GM19324 (cell line): ENCODE data around the gene BAMBI.

Experiments
- ATAC-seq: cut with Tn5 transposase; IDR thresholded peaks from one replicate; pipeline ENCODE4 v1.9.1; 2021; ENCODE audit warnings: mild to moderate bottlenecking, moderate library complexity; ENCODE audit not compliant: unreplicated experiment, low FRiP score

The BAMBI gene

DNA sequence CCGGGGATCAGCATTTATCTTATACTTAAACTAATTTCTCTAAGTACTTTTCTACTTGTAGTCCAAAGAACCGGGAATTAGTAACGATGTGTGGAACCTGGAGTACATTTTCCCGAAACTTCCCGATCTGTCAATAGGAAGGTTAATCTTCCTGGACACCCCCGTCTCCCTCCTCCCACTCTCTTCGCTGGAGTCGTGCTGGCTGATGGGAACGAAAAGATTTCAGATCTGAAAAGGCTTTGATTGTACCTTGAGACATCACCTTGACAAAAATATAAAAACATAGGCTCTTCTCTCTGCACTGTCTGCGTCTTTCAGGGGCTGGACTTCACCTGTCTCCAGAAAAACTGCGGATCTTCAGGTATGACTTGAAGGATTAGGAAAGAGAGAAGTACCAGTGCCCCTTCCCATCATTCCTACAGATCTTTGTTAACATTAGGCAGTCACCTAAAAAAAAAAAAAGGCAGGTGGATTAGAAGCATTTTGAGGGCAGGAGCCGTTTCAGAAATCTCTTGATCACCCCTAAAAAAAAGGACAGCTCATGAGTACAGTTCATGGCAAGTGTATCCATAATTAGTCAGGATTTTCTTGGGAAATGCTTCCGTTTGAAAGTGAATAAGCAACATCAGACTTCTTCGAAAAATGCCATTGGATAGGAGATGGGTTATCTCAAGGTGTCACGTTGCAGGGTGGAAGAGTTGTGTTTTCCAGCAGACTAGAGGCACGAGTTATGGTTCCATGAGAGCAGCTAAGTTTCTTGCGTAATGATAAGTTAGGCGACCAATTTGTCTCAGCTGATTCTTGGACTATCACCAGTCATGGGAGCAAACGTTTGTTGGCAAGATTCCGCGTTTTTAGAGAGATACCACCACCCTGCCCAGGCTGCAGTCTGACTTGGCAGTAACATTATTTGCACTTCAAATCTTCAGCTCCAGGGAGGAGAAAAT lies 7.8 kb upstream of the BAMBI start:
- no peak for ATAC-seq

DNA sequence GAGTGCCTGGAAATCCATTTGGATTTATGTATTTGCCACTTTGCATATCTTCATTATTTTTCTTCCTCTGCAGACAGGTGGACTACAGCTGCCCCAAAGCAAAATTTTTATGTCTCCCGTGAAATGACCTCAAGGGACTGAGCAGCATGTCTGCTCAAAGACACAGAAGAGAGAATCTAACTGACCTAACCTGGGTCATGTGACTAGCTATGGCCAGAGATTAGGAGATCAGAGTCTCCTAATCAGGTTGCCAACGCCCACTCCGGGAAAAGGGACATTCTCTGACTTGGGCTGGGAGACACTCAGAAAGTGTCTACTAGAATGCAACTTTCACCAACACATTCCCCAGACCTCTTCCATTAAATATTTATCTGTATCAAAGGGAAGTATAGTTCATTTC lies 2.5 kb upstream of the BAMBI start:
- no peak for ATAC-seq

DNA sequence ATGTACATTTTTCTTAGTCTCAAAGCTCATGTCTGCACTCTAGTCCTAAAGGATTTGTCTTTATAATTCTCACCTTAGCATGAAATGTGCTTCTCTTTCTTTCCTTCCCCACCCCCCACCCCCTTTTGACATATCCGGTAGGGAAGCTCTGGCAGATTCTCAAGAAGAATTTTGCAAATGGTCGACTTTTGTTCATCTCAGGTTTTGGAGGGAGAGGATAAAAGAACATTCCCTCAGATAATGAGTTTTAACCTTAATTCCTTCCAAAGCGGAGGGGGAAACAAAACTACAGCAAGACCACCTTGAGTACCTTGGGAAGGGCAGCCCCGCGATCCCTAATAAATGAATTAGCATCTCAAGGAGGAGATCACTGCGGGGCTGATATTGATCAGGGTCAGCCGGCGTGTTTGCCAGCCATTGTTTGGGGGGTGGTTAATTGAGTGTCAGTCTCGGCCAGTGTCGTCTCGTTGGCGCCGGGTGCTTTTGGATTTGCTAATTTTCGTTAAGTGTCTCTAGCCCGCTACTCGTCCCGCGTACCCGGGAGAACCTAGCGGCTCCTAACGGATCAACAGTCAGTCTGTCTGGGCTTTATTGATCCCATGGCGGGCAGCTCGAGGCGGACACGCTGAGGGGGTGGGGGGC lies 874 bp upstream of the BAMBI start:
- no peak for ATAC-seq

DNA sequence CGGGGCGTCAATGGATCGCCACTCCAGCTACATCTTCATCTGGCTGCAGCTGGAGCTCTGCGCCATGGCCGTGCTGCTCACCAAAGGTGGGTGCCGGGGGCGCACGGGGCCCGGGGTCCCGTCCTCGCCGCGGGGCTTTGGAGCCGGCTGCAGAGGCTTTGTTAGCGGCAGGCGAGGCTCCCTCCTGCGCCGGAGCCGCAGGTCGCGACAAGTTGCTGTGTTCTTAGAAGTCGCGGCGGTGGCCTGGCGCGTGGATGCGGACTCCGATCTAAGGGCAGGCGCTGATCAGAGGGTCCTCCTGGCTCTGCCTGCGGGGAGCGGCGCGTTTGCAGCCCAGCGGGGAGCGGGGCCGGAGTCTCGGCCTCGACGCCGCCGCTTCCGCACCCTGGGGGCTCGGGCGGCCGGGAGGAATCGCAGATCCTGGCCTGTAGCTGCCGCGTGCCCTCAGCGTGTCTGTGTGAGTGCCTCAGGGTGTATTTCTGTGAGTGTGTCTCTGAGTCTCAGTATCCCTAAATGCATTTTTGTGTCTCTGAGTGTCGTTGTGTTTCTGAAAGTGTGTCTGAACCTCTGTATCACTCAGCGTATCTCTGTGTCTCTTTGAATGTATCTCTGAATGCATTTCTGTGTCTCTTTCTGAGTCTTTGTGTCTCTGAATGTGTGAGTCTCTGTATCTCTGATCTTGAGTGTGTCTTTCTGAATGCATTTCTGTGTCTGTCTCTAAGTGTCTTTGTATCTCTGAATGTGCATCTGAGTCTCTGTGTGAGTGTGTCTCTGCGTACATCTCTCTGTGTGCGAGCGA lies 766 bp downstream of the BAMBI start:
- ATAC-seq = peak; percentile 19

DNA sequence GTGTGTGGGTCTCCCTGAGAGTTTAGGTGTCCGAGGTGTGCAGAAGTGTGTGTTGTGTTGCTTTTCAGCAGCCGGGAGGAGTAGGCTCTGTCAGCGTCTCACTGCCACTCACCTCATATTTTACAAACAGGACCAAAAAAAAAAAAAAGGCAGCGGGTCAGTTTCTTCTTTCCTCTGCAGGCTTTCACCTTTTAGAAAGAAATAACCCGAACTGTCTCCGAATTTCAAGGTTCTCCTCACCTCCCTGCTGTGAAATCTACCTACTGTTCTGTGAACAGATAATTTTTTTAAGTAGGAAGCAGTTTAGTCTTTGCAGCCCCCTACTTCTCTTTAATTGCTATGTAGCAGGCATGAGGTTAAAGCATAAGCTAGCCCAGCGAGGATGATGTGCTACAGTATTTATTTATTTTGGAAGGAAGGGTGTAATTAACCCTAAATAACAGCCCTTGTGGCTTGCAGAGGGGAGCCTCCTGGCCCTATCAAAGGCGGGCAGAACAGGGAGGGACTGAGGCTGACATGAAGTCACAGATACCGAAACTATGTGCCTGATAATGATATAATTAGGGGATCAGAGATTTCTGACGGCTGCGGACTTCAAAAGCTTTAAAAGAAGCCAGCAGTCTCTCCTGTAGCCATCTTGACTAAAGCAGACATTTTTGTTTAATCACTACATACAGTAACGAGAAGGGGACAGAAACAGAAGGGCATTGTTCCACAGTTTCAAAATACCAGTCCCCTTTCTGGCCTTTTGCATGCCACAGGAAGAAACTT lies 1.6 kb downstream of the BAMBI start:
- ATAC-seq = no peak

DNA sequence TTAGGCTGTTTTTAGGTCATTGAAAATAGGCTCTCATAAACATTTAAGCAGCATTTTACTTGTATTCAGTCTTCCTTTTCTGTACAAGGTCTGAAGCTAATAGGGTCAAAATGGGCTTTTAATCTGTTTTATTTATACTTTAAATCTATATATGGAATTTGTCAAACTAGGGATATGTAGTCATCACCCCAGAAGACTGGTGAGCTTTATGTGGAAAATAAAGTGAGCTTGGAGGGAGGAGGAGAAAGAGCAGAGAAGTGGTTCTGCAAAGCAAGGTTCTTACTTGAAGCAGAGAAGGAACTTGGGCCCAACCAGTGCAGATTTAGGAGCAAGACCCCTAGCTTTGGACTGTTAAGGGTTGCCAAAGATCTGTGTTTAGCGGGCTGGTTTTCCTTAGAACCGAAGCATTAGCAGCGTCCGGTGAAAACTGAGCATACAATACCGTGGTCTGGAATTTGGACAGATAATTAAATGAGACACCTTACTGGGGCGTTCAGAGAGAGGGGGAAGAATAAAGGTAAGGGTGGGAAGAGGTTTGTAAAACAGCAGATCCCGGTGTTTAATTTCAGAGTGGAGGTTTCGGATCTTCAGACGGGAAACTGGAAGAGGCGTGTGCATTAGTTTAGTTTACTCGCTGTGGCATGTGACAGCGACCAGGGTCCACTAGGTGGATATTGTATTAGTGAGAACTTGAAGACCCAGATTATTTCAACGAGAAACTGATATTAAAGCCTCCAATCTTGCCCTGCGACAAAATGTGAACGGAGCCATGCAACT lies 2.4 kb downstream of the BAMBI start:
- ATAC-seq = no peak

DNA sequence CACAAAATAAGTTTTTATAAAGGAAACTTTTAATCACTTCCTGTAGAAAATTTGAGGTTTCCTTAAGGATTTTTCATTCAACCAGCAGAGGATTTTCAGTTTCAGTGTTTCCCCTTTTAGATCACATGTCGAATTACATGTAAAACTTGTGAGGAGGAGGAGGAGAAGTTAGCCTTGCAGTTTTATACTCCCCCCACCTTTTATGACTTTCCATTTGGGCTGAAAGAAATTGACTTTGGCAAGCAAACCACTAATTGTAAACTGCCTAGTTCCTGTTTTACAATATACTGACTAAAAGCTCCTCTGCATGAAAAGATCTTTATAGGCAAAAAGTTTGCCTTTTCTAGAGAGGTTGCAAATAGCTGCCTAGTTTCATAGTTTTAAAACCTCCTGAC lies 3.0 kb downstream of the BAMBI start:
- no peak for ATAC-seq

DNA sequence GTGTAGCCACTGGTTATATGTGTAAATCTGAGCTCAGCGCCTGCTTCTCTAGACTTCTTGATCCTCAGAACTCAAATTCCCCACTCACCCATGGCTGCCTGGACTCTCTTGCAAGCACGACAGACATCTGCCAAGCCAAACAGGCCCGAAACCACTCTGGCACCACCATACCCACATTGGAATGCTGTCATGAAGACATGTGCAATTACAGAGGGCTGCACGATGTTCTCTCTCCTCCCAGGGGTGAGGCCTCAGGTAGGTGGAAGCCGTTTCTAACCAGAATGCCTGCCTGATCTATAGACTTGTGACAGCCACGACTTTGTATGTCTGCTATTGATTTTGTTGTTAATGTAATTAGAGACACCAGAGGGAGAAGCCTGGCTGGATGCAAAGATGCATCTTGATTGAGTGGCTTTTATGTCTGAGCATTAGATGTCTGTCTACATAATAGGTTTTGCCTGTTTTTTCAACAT lies 4.0 kb downstream of the BAMBI start:
- no peak for ATAC-seq

DNA sequence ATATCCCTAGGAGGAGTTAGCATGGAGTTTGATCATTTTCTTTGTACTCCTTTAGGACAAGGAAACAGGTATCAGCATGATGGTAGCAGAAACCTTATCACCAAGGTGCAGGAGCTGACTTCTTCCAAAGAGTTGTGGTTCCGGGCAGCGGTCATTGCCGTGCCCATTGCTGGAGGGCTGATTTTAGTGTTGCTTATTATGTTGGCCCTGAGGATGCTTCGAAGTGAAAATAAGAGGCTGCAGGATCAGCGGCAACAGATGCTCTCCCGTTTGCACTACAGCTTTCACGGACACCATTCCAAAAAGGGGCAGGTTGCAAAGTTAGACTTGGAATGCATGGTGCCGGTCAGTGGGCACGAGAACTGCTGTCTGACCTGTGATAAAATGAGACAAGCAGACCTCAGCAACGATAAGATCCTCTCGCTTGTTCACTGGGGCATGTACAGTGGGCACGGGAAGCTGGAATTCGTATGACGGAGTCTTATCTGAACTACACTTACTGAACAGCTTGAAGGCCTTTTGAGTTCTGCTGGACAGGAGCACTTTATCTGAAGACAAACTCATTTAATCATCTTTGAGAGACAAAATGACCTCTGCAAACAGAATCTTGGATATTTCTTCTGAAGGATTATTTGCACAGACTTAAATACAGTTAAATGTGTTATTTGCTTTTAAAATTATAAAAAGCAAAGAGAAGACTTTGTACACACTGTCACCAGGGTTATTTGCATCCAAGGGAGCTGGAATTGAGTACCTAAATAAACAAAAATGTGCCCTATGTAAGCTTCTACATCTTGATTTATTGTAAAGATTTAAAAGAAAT lies 4.8 kb downstream of the BAMBI start:
- ATAC-seq = no peak

DNA sequence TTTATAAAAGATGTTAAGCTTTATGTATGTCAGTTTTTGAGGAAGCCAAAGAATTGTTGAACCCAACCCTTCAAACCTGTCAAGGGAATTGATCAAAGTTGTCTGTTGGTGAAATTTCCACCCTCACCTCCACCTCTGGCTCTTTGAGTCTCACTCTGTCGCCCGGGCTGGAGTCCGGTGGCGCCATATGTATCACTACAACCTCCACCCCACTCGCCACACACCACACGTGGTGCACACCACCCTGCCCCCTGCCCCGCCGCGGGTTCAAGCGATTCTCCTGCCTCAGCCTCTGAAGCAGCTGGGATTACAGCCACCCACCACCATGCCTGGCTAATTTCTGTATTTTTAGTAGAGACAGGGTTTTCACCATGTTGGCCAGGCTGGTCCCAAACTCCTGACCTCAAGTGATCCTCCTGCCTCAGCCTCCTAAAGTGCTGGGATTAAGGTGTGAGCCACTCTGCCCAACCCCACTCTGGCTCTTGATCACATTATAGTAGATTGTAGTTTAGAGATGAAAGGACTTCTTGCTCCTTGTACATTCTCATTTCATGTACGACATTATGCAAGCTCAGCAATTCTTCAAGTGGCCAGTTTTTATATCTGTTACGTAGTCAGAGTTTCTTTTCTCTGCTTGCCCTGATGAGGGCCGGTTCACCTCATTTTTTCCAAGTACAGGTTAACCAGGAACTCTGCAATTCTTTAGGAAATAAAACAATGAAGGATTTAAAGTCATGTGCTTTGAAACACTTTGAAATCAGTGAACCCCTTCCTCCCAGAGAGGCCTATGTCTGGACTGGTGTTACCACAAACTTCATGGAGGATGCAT lies 7.0 kb downstream of the BAMBI start:
- ATAC-seq = no peak

DNA sequence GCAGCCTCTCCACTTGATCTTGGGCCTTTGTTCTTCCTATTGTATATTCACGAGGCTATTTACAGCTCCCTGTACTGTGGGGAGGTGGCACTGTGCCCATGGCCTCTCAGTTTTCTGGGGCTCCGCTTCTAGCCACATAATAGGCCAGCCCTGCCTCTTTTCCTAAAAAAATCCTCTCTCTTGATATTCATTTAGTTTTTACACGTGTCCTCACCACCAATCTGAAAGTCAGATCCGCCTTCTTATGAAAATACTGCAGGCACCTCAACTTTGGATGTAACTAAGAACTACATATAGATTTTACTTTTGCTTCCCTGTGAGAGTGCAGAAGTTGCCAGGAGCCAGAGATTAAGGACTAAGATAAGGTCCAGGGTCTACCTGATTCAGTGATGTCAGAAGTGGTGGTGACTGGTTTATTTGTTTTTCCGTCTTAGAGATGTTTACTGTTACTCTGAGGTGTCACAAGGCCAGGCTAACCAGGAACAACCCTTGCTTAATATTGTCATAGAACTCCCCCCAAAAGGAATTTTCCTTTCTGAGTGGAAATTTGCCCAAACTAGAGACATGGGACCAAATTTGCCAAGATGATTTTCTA lies 7.8 kb downstream of the BAMBI start:
- no peak for ATAC-seq

DNA sequence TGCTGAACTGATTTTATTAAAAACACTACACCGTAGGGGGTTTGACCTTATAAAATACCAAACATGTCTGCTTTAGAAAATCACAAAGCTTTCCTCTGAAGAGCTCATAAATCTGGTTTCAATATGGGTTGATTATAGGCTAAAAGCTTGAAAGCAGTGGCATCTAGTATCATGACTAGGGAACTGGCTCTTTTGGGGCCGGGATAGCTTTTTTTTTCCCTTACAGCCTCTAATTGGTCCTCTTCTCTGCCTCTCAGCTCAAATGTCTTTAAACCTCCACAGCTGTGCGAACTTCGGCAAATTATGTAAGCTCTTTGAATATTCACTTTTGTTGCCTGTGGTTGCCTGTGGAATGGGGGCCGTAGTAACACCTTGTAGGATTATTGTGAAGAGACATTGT lies 8.4 kb downstream of the BAMBI start:
- ATAC-seq = no peak

DNA sequence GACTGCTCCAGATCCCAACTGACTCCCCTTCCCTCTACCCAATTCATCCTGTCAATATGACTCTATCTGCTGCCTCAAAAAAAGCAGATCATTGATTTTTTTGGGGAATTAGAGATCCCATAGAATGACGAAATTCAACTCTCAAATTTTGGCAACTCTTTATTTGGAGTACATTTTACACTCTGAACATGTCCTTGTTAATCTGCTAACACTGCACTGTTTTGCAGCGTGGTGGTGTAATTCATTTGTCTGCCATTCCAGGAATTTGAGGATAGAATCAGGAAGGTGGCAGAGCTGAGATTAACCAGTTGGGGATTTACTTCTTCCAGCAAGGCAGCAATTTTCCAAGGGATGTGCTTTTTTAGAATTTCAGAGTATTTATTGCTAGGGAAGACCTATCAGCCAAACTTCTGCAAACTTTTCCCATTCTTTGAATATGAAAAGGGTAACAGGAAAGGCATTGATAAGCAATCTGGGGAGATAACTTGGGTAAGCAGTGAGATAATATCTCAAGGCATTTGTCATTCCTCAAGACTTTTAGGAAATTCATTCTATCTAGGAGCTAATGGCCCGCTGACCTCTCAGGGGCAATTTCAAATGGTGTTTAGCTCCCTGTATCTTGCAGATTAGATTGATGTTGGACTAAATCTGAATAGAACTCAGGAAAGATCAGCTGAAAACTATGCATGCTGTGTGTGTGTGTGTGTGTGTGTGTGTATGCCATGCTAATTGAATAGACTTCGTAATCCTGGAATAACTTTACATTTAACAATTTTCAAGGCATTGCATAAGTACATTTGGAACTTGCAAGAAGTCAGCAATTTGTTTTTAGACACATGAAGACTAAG lies 9.7 kb downstream of the BAMBI start:
- ATAC-seq = no peak

DNA sequence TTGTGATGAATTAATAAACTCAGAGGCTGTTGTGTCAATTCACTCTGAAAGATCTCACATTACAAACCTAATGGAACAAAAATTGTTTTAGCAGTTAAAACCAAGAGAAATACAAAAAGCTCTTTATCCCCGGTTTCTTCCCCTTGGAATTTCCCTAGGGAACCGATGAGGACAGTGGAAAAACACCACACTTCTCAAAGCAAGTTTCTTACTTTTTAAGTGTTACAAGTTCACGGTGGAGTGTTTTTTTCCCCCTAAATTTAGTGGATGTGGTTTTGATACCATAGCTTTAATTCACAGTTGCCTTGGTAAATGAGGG lies 10.3 kb downstream of the BAMBI start:
- no peak for ATAC-seq

DNA sequence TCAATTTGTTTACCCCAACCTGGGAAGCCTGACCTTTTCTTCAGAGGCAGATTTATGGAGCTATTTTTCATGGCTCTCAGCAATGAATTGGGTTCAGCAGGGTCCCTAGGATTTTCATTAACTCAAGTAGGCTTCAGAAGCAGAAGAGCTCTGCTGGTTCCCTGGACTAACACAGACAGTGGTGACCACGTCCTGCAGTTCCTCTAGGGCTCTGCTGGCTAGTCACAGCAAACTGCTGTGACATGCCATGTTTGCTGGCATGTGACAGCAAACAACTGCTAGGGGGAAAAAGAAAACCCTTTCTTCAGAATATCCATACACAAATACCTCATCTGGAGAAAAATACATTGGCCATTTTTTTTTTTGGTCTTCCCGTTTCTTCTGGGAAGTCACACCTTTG lies 13.2 kb downstream of the BAMBI start:
- no peak for ATAC-seq

DNA sequence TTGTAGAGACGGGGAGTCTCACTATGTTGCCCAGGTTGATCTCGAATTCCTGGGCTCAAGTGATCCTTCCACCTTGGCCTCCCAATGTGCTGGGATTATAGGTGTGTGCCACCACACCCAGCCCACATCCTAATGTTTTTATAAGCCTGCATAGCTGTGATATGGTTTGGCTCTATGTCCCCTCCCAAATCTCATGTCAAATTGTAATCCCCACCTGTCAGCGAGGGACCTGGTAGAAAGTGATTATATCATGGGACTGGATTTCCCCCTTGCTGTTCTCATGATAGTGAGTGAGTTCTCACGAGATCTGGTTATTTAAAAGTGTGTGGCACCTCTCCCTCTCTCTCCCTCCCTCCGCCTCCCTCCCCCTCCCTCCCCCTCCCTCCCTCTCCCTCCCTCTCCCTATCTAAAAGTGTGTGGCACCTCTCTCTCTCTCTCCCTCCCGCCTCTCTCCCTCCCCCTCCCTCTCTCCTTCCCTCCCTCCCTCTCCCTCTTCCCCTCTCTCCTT lies 13.9 kb downstream of the BAMBI start:
- ATAC-seq = no peak

DNA sequence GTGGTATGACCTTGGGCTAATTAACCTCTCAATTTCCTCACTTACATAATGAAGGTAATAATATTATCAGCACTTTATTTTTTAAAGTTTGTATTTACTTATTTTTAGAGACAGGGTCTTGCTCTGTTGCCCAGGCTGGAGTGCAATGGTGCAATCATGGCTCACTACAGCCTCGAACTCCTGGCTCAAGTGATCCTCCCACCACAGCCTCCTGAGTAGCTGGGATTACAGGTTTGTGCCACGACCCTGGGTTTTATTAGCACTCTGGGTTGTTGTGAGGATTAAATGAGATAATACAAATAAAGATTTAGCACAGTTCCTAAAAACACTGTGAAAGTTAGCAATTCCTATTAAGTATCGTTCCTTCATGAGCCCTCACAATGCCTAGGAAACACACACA lies 14.7 kb downstream of the BAMBI start:
- no peak for ATAC-seq
